Upper lobe of left lung (tissue), 4 donors: ENCODE measurements around the gene RASA3.

Experiments used
- CTCF ChIP-seq, 6 experiments: fragments of 450-650 bp in 4 of 6; fragments of 200-600 bp in 2 of 6; sonication (generic) in 2 of 6; IDR thresholded peaks; one replicate each; pipeline ENCODE4 v1.5.1; 2016 to 2019; ENCODE audit warnings: antibody characterized with exemption in 6 of 6
- POLR2A ChIP-seq, 4 donors: fragments of 450-650 bp; IDR thresholded peaks; one replicate each; pipeline ENCODE4 v1.5.1; 2016 to 2017; ENCODE audit warnings: antibody characterized with exemption in 4 of 4, mild to moderate bottlenecking in 2 of 4
- POLR2AphosphoS5 ChIP-seq, 2 donors: sonication (generic); formaldehyde crosslinking; IDR thresholded peaks; one replicate each; pipeline ENCODE4 v1.5.1; 2017; ENCODE audit warnings: antibody characterized with exemption in 2 of 2

GRCh38 chr13:114049026-114049425 is 83.4 kb downstream of the RASA3 start:
- TF ChIP-seq CTCF (IDR thresholded peaks at IDR 0.05) (no peak), POLR2A (IDR thresholded peaks at IDR 0.05) (no peak), POLR2AphosphoS5 (IDR thresholded peaks at IDR 0.05) (no peak)
